ENCODE measurements around the gene DNAJC12. TPM values are rescaled to one million over a fixed set of nuclear protein-coding genes. Genes with fewer than 3 reads are reported as not detected.

The DNAJC12 gene
- total RNA-seq, 5 donors from 2014 or later (not counting 1 experiment from before 2014, with no cell fraction given) = 0.20 to 0.28 TPM; not detected in 3

Other genes starting within 250 kb of the DNAJC12 start
- under 1 TPM in 1 of 5 donors, not detected in 4; 0.88 TPM for gene CTNNA3, start 142.0 kb downstream of the DNAJC12 start, total RNA-seq
- 10 to 100 TPM; 41.0 to 58.7 (median 46.7) TPM for gene SIRT1, start 46.5 kb upstream of the DNAJC12 start, total RNA-seq
- gene HERC4, start 237.1 kb upstream of the DNAJC12 start, total RNA-seq = 10 to 100 TPM; 63.0 to 81.6 (median 77.5) TPM